Measurements from ENCODE around the gene LGALSL.

DNA sequence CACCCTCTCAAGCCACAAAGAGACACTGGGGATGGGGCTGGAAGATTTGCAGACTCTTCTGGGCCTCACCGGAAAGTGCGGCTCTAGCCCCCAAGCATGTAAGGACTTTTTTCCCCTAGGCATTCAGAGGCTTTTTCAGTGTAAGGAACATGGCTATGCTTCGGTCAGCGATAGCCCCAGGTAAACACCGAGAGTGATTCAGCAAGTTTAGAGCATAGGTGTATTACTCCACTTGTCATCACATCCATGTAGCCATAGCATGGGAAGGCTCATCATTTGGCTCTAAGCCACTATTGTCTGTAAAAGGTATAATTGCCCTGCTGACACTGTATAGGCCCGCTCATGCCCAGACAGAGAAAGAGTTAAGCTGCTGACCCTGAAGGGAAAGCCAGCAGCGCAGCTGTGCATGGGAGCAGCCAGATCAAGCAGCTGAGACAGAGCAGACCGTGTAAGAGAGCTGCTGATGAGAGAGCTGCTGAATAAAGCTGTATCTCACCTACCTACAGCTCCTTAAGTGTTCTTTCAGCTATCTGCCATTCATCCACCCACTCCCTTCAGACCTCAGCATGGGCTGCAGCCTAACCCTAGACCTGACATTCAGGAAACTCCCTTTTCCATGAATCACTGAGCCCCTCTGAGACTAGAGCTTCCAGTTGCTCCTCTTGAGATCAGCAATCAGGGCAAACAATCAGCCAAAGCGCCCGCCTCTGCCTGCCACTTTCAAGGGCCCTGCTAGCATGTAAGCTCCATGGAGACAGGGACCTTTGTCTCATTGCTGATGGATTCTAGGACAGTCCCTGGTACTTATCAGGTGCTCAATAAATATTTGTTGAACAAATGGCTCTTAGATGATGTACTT, 25.5 kb downstream of the LGALSL start:
- TF ChIP-seq, protein P1, sequence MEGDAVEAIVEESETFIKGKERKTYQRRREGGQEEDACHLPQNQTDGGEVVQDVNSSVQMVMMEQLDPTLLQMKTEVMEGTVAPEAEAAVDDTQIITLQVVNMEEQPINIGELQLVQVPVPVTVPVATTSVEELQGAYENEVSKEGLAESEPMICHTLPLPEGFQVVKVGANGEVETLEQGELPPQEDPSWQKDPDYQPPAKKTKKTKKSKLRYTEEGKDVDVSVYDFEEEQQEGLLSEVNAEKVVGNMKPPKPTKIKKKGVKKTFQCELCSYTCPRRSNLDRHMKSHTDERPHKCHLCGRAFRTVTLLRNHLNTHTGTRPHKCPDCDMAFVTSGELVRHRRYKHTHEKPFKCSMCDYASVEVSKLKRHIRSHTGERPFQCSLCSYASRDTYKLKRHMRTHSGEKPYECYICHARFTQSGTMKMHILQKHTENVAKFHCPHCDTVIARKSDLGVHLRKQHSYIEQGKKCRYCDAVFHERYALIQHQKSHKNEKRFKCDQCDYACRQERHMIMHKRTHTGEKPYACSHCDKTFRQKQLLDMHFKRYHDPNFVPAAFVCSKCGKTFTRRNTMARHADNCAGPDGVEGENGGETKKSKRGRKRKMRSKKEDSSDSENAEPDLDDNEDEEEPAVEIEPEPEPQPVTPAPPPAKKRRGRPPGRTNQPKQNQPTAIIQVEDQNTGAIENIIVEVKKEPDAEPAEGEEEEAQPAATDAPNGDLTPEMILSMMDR (conservative IDR thresholded peaks at IDR 0.05), result no peak
- no peak for TF ChIP-seq ZFX (IDR thresholded peaks at IDR 0.05)

All from C4-2B (cell line).